ENCODE measurements around the gene SH3PXD2B.

Gene SH3PXD2B

GRCh38 chr5:172454358-172455086 is at the start of gene SH3PXD2B:
SH3PXD2B (minus strand) TSS chr5:172454525; CDS start chr5:172454352, 173 bp downstream.
- no peak for DNase-seq (ENCODE audit: low read depth)

GRCh38 chr5:172502969-172503368 is 48.6 kb upstream of the SH3PXD2B start:
- no peak for DNase-seq (ENCODE audit: low read depth)

GRCh38 chr5:172502410-172502809 is 48.1 kb upstream of the SH3PXD2B start:
- DNase-seq (ENCODE audit: low read depth): no peak

GRCh38 chr5:172501708-172502320 is 47.5 kb upstream of the SH3PXD2B start:
- no peak for DNase-seq (ENCODE audit: low read depth)

- DNase-seq (ENCODE audit: low read depth): no peak
These were observed 45.0 kb upstream of the SH3PXD2B start for GRCh38 chr5:172499287-172499686.

- no peak for DNase-seq (ENCODE audit: low read depth)
These were observed 44.3 kb upstream of the SH3PXD2B start for GRCh38 chr5:172498431-172499129.

GRCh38 chr5:172497591-172498255 is 43.4 kb upstream of the SH3PXD2B start:
- DNase-seq (ENCODE audit: low read depth): no peak

- DNase-seq (ENCODE audit: low read depth): no peak
These were observed 42.5 kb upstream of the SH3PXD2B start for GRCh38 chr5:172496671-172497371.

GRCh38 chr5:172494630-172495505 is 40.5 kb upstream of the SH3PXD2B start:
- DNase-seq (ENCODE audit: low read depth): no peak

GRCh38 chr5:172493906-172494305 is 39.6 kb upstream of the SH3PXD2B start:
- no peak for DNase-seq (ENCODE audit: low read depth)

GRCh38 chr5:172493461-172493860 is 39.1 kb upstream of the SH3PXD2B start:
- DNase-seq (ENCODE audit: low read depth): no peak

- DNase-seq (ENCODE audit: low read depth): no peak
These were observed 38.7 kb upstream of the SH3PXD2B start for GRCh38 chr5:172493002-172493401.

GRCh38 chr5:172492097-172492840 is 37.9 kb upstream of the SH3PXD2B start:
- no peak for DNase-seq (ENCODE audit: low read depth)

GRCh38 chr5:172491481-172491880 is 37.2 kb upstream of the SH3PXD2B start:
- DNase-seq (ENCODE audit: low read depth): no peak

- no peak for DNase-seq (ENCODE audit: low read depth)
These were observed 36.5 kb upstream of the SH3PXD2B start for GRCh38 chr5:172490514-172491461.

GRCh38 chr5:172488221-172488620 is 33.9 kb upstream of the SH3PXD2B start:
- DNase-seq (ENCODE audit: low read depth): no peak

GRCh38 chr5:172487671-172488070 is 33.3 kb upstream of the SH3PXD2B start:
- DNase-seq (ENCODE audit: low read depth): no peak

GRCh38 chr5:172486912-172487311 is 32.6 kb upstream of the SH3PXD2B start:
- DNase-seq (ENCODE audit: low read depth): no peak

GRCh38 chr5:172486451-172486850 is 32.1 kb upstream of the SH3PXD2B start:
- DNase-seq (ENCODE audit: low read depth): no peak

Measured in activated T-helper 1 cell treated with Interleukin-2 at 50 U/mL for 16 hours (primary cell).